Pons (tissue), 1 donor: ENCODE results near the gene CCDC141.

Source experiments
- DNase-seq: peaks from one replicate; pipeline ENCODE4 v3.0.0-alpha.2; 2016; ENCODE audit warnings: low spot score

Gene CCDC141

DNA sequence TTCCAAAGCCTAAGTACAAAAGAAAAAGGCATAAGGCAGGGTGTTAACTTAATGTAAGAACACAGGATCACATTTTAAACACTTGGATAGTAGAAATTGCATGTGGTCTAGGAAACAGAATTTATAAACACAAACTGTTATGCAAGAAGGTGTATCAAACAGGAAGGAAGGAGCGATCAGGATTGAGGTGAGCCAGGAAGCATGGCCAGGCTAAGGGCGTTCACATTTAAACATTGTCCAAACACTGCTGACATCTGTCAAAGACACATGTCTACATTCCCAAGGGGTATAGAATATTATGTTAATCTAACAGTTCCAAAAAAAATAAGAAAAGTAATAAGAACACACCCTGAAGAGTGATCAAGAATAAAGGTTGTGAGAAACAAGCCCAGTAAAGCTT lies 71.3 kb downstream of the CCDC141 start:
- no peak for DNase-seq

DNA sequence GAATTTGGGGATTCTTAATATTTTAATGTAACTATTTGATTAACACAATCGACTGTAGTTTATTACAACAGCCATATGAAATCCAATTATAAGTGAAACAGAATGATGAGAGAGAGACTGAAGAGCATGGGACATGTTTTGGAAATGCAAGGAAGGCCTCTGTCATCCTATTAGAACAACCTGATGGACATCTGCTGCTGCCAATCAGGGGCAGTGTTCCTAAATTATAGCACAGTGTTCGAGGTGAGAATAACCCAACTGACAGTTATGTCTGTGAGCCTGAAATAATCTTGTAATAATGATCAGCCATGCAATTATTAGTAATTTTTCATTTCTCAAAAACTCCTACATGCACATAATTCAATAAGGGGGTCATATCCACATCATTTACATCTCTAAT lies 73.6 kb downstream of the CCDC141 start:
- no peak for DNase-seq

GRCh38 chr2:178962805-178963433 lies 87.0 kb downstream of the CCDC141 start:
- no peak for DNase-seq

- no peak for DNase-seq
These were observed 87.8 kb downstream of the CCDC141 start for GRCh38 chr2:178962152-178962551.

- no peak for DNase-seq
These were observed 95.9 kb downstream of the CCDC141 start for GRCh38 chr2:178954049-178954448.

DNA sequence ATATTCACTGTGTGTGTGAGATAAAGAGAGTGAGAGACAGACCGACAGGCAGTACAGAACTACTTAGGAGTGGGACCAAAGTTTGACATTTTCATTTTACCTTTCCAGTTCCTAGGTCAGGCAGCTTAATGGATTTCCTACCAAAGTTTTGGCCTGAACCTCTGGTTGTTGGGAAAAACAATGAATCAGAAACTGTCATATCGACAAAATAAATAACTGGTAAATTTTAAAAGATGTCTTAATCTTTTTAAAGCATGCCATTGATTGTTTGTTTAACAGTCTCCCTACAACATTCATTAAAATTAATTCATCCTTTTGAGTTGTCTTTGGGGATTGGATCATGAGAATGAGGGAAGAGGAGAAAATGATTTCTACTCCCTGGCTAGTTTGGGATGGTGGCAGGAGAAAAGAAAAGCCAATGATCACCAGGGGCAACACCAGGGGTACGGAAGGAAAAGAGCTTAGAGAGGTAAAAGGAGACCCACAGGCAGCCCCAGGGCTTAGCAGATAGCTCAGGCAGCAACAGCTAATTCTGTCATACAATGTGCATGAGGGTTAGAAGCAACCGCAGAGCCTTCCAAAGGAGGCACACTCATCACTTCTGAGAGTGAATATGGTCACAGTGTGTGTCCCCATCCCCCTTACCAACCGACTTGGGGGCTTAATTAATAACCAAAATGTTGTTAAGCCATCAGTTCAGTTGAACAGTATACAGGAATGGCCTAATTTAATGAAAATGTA lies 98.5 kb downstream of the CCDC141 start:
- DNase-seq, result no peak

GRCh38 chr2:178949584-178949983 lies 100.4 kb downstream of the CCDC141 start:
- DNase-seq, result no peak

- DNase-seq, result no peak
These were observed 100.8 kb downstream of the CCDC141 start for GRCh38 chr2:178949151-178949550.

DNA sequence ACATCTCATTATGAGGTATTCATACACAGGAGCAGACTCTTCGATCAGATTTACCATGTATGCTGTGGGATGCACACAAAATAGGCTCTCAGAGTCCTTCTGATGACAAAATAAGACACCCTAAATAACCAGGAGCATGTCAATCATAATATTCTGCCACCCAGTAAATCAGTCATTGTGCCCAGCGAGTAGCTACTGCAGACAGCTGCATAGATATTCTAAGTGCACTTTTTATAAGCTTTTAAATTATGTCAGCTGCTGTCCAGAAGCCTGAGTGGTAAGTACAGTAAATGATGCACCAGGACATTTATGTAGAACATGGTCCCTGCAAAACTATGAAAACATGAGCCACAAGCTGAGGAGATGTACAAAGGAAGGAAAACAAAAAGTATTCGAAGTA lies 102.9 kb downstream of the CCDC141 start:
- no peak for DNase-seq

DNA sequence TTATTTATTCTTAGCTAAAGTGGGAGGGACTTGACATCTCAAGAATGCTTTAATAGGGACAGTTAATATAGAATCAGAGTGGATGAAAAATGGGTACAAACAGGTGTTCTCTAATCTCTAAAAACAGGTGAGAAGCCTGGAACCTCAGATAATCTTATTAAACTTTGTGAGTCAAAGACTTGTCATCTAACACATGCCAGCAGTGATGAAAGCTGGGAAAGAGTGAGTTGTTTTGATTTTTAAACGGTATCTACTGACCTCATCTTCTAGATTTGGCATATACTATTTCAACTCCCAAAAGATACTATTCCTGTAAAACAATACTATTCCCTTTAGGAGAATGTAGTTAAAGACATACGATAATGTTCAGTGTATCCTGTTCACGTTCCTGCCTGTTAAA lies 103.4 kb downstream of the CCDC141 start:
- DNase-seq, result no peak

GRCh38 chr2:178943745-178944144 lies 106.2 kb downstream of the CCDC141 start:
- no peak for DNase-seq

- DNase-seq, result no peak
These were observed 115.4 kb downstream of the CCDC141 start for GRCh38 chr2:178934571-178934970.

DNA sequence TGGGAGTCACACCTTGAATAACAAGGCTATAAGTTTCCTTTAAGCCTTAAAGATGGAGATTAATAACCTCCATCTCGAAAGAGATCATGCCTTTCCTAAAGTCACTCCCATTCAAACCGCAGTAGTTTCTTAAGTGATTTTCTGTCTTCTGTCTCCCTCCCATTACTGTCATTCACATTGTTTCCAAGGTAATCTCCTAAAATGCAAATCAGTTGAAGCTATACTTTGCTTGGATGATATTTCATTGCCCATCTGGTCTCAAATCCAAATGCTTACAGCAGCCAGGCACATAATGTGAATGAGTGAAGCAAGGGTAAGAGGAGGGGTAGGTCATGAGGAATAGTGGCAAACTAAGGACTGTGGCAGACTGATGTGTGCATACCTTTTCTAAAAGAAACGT lies 116.4 kb downstream of the CCDC141 start:
- no peak for DNase-seq

DNA sequence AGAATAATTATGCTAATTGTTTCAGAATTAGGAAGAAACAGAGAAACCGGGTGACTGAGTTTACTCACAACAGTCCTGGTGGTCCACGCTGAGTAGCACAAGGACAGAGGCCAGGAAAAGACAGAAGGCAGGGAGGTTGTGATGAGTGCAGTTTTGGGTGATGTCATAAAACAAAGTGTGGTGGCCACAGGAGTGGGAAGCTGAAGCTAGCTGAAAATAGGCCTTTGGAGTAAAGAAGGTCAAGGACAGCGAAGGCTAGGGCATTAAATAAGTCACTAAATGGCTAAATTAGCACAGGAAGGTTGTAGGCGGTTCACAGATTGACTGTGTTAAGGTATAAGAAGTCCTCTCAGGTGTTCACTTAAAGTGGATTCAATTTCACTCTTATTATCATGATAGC lies 121.9 kb downstream of the CCDC141 start:
- no peak for DNase-seq

DNA sequence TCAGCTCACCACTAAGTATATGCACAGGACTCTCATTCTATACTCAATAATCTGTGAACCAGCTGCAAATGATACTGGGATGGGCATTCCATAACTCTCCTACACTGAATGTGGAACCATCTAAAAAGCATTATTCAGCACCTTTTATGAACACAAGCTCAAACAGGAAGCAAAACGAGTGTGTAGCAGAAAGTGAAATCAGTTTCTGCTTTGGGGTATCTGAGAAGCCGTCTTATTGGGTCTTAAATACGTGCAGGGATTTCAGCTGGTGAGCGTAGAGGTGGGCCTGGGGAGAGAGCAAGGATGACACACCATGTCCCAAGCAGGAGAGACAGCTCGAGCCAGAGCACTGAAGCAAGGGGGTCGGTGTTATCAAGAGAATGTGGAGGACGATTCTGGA lies 122.8 kb downstream of the CCDC141 start:
- DNase-seq, result no peak

DNA sequence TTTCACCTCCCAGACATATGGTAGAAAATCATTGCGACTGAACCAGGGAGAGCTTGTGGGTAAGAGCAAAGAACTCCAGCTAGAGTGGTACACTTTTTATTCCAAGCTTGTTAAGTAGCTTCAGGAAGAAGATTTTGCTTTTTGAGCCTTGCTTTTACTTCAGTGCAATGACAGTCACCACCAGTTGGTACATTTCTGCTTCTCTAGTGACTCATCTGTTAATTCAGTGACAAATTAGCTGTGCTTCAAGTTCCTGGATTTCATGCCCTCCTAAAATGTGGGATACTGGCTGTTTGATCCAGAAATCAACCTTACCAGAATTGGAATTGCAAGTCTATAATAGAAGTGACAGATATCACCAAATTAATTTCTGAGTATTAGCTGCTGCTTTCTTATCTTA lies 125.1 kb downstream of the CCDC141 start:
- no peak for DNase-seq

DNA sequence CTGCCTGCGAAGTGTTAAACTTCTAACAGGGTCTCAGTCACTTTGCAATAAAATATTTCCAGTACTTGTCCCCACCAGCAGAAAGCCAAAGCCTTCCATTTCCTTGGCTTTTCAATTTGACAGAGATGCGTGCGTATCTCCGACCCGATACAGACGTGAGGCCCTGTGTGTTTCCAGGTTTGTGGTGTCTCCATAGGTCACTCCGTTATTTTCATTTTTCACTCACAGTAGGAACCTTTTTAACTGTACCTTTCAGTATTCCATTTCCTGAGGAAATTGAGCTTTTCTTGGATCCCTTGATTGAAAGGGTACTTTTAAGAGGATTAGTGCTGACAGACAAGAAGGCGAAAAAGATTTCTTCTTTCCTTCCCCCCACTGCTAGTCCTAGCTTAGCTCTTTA lies 126.4 kb downstream of the CCDC141 start:
- DNase-seq, result no peak

DNA sequence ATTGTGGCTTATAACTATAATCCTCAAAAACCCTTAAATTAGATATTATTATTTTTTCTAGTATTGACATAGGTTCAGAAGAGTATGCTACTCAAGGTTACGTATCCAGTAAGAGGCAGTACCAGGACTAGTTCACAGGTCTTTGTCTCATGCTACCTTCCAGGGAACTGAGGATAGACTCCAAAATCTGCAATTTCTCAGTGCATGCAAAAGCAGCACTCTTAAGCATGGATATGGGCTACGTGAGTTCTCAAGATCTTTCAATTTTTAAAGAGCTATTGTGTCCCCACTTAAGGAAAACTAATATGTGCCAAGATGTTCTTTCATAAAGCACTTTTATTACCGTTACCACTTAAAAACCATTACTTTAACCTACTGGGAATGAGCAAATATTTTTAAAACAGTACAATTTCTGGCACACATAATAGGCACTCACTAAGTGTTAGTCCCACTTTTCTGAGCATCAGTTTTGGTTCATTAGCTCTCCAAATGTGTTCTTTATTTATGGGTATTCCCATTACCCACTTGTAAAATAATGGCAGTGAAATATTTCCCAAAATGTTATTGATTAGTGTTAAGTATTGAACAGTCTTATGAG lies 128.9 kb downstream of the CCDC141 start:
- no peak for DNase-seq

DNA sequence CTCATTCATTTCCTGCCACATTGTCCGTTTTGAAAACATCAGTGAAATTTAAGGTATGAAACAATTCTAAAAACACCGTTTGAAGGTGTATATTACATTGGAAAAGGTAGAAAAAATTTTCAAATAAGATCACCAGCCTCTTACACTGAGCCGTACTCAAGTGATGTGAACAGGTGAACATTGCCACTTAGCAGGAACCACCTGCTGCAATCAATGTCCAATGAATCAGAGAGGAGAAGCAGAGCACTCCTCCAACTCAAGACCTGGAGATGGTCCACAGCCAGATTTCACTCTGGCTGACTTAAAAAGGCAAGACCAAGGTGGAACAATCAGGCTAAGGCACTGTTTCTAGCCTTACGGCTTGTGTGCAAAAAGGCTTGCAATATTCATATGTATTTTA lies 132.4 kb downstream of the CCDC141 start:
- no peak for DNase-seq

GRCh38 chr2:178915423-178916173 lies 134.3 kb downstream of the CCDC141 start:
- no peak for DNase-seq

- DNase-seq, result peak; percentile 82
These were observed 135.6 kb downstream of the CCDC141 start for GRCh38 chr2:178914259-178914849.

GRCh38 chr2:178913049-178913441 lies 136.9 kb downstream of the CCDC141 start:
- no peak for DNase-seq
